ENCODE data around the gene IMP4.

Gene IMP4

DNA sequence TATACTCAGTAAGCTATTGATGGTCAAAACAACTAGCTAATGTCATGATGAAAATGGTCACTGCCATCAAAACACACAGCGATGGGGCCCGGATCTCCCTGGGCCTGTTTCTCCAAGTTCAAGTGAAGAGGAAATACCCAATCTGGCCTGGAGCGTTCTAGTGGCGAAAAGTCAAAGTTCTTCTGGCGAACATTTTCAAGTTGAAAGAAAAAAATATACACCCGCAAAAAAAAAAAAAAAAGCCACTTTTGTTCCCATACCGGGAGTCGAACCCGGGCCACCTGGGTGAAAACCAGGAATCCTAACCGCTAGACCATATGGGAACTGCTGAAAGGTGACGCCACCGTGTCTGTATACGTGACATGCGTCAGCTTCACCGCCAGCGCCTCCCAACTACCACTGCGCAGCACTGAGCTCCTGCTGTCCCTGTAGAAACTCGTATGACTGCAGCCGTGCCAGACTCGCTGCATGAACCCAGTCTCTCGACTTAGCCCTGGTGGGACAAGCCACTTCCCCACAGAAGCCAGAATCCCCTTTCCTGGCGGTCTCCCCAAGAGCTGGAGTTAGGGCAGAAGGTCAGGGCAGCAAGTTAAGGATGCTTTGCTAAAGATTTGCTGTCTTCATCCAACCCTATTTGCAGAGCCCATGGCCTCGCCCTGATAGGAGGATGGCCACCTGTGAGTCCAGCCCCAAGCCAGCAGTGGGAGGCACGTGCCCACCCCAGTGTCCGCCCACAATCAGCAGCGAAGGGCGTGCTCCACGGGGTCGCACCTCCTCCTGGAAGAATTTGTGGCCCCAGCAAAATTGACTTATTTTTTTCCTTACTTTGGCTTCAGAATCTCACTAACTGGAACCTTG lies 5.6 kb upstream of the IMP4 start:
- peak; percentile 60 for DNase-seq (ENCODE audit: low read depth)

GRCh38 chr2:130337735-130338325 lies 4.9 kb upstream of the IMP4 start:
- no peak for DNase-seq (ENCODE audit: low read depth)

GRCh38 chr2:130338793-130339345 lies 3.8 kb upstream of the IMP4 start:
- no peak for DNase-seq (ENCODE audit: low read depth)

DNA sequence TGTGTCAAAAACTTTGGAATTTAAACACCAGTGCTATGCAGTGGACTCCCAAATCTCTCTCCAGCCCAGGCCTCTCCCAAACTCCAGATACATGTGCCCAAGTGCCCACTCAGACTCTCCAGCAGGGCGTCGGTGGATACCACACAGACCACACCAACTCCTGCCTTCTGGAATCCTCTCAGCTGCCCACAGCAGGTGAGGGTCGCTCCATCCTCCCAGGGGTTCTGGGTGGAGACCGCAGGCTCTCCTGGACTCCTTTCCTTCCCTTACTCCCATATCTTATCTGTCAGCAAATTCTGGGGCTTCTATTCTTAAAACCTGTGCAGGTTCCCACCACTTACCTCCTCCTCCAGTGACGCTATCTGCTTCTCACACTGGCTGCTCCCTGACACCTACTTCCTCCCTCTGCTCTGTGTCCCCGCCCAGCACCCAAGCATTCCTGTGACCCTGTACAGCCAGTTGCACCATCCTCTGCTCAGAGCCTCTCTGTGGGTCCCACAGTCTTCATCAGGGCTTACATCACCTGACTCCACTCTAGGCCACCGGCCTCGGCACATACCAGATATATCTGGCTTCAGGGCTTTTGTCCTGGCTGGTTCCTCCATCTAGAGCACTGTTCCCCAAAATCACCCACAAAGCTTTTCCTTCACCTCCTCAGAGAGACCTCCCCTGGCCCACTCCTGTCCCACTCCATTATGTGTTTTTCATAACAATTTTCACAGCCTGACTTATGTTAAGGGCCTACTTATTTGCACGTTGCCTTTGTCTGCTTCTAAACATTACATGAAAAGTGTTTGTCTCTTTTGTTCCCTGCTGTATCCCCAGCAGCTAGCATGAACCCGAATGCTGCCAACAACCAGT lies 2.6 kb upstream of the IMP4 start:
- no peak for DNase-seq (ENCODE audit: low read depth)

DNA sequence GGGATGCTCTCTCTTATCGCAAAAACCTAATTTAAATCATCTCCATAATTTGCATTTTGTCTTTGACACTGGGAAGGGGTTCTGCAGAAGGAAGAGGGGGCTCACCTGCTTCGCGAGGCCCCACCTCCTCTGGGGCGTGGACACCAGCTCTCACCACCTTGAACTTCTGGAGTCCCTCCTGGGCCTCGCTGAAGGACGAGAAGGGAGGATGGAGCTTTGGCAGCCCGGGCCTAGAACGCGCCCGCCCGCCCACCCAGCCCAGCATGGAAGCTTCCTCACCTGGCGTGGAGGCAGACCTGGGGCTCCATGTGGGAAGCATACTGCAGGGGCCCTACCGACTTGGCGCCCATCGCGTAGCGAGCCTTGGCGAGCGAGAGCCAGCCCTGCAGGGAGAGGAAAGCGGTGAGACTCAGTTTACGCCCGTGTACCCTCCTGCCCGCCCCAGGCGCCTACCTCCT lies 1.1 kb upstream of the IMP4 start:
- DNase-seq (ENCODE audit: low read depth) = no peak

DNA sequence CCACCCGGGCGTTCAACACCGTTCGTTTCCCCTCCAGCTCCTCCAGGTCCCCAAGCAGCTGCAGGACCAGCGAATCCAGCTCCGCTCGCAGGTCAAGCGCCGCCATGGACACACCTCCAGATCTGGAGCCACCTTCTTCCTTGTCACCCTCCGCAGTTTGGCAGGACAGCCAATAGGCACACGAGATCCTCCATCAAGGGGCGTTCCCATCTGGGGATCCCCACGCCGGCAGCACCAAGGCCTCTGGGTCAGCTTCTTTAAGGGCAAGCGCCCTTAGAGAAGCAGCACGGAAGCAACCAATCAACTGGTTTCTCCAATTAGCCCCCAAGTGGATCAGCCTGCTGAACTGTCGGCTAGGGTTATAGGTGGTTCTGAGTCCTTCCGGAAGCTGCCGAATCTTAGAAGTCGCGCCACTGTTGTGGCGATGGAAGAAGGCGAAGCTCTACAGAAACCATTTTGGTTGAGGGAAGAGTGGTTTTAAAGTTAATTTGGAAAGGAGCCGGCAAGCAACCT lies 621 bp upstream of the IMP4 start:
- DNase-seq (ENCODE audit: low read depth) = peak; percentile 82

- no peak for DNase-seq (ENCODE audit: low read depth)
These were observed 1.9 kb downstream of the IMP4 start for GRCh38 chr2:130344578-130344977.

GRCh38 chr2:130345091-130345490 lies 2.4 kb downstream of the IMP4 start:
- DNase-seq (ENCODE audit: low read depth) = no peak

- no peak for DNase-seq (ENCODE audit: low read depth)
These were observed 2.9 kb downstream of the IMP4 start for GRCh38 chr2:130345611-130346010.

DNA sequence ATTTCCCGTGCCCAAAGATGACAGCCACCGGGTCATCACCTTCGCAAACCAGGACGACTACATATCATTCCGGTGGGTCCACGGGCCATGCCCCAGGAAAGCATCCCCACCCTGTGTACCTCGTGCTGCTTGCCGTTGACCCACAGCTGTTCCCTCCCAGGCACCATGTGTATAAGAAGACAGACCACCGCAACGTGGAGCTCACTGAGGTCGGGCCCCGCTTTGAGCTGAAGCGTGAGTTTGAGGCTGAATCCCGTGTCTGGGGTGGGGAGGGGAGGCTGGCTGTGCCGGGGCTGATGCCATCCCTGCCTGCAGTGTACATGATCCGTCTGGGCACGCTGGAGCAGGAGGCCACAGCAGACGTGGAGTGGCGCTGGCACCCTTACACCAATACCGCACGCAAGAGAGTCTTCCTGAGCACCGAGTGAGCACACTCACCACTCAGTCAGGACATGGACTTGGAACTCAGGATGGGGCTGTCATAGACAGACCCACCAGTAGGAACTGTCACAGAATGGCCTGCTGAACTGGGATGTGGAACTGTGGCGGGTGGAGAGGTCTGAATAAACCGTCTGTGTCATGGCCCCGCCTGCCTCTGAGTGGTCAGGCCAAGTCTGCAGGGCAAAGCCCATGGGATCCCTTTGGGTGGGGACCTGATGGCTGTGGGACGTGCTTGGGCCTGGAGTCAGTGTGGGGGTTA lies 3.5 kb downstream of the IMP4 start:
- no peak for DNase-seq (ENCODE audit: low read depth)

- no peak for DNase-seq (ENCODE audit: low read depth)
These were observed 4.0 kb downstream of the IMP4 start for GRCh38 chr2:130346741-130347066.

DNA sequence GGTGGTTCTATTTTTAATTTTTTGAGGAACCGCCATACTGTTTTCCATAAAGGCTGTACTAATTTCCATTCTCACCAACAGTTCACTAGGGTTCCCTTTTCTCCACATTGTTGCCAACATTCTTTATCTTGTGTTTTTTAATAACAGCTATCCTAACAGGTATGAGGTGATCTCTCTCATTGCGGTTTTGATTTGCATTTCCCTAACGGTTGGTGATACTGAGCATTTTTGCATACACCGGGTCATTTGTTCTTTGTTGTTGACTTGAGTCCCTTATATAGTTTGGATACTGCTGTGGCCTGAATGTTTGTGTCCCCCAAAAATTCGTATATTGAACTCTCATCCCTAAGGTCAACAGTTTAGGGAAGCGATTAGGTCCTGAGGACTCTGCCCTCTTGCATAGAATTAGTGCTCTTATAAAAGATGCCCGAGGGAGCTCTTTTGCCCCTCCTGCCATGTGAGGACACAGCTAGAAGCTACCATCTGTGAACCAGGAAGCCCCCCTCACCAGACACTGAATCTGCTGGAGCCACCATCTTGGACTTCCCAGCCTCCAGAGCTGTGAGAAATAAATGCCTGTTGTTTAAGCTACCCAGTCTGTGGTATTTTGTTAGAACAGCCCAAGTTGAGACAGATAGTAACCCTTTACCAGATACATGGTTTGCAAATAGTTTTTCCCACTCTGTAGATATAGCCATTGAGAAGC lies 4.7 kb downstream of the IMP4 start:
- no peak for DNase-seq (ENCODE audit: low read depth)

DNA sequence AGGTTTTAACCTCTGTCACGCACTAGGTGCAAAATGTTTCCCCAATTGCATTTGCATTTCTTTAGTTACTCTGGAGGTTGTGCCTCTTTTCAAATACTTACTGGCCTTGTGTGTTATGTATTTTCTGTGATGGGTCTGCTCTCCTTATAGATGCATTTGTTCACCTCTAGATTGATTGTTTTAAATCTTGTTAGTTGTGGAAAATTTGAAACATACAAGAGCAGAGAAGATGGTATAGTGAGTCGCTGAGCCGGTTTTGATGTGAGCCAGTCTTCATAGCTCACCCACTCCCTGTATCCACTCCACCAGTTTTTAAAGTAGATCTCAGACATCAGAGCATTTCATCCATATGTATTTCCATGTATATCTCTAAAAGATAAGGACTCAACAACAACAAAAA lies 6.5 kb downstream of the IMP4 start:
- no peak for DNase-seq (ENCODE audit: low read depth)

- no peak for DNase-seq (ENCODE audit: low read depth)
These were observed 9.0 kb downstream of the IMP4 start for GRCh38 chr2:130351711-130352110.

GRCh38 chr2:130352237-130352636 lies 9.5 kb downstream of the IMP4 start:
- no peak for DNase-seq (ENCODE audit: low read depth)

GRCh38 chr2:130353291-130354138 lies 10.8 kb downstream of the IMP4 start:
- DNase-seq (ENCODE audit: low read depth) = no peak

- no peak for DNase-seq (ENCODE audit: low read depth)
These were observed 11.4 kb downstream of the IMP4 start for GRCh38 chr2:130354139-130354428.

DNA sequence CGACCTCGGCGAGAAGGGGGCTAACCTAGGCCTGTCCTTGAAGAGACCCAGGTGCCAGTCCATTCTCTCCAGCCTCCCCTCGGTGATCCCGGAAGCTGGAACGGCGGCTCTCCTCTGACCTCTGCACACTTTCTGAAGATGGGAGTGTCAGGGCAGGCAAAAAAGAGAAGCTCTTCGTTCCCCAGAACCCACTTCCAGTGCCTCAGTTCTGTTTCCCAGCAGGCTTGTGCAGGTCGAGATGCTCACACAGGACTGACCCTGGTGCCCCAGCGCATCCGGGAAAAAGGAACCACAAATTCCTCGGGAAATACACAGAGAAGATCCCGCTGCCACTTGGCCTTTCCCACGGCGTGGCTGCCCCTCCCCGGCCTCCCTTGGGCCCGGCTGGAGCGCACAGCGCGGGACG lies 12.5 kb downstream of the IMP4 start:
- no peak for DNase-seq (ENCODE audit: low read depth)

GRCh38 chr2:130355578-130356431 lies 13.1 kb downstream of the IMP4 start, which contains the start of gene PTPN18:
TSS of gene PTPN18 (plus strand) at chr2:130356056. CDS start at chr2:130356108, 52 bp downstream.
- no peak for DNase-seq (ENCODE audit: low read depth)

All from activated T-cell treated with anti-CD3 and anti-CD28 coated beads for 24 hours (primary cell).